ENCODE data around the gene CACNA1G.

The CACNA1G gene

GRCh38 chr17:50618300-50618699 lies 57.8 kb downstream of the CACNA1G start:
- no peak for DNase-seq

- DNase-seq, result no peak
Observed at GRCh38 chr17:50618941-50619340, 58.4 kb downstream of the CACNA1G start.

- no peak for DNase-seq
Observed at GRCh38 chr17:50619489-50619888, 59.0 kb downstream of the CACNA1G start.

GRCh38 chr17:50620237-50620636 lies 59.7 kb downstream of the CACNA1G start:
- no peak for DNase-seq

GRCh38 chr17:50620858-50621257 lies 60.3 kb downstream of the CACNA1G start:
- DNase-seq, result no peak

- DNase-seq, result no peak
Observed at GRCh38 chr17:50621574-50622031, 61.1 kb downstream of the CACNA1G start.

GRCh38 chr17:50624321-50624934 lies 63.9 kb downstream of the CACNA1G start:
- no peak for DNase-seq

GRCh38 chr17:50625032-50625871 lies 64.7 kb downstream of the CACNA1G start:
- no peak for DNase-seq

- peak; percentile 75 to 94 for DNase-seq
Observed at GRCh38 chr17:50626037-50626574, 65.6 kb downstream of the CACNA1G start.

GRCh38 chr17:50627036-50627781 lies 66.7 kb downstream of the CACNA1G start:
- DNase-seq, result no peak

GRCh38 chr17:50627782-50628601 lies 67.5 kb downstream of the CACNA1G start:
- peak in 1 of 2 experiments; percentile 66 for DNase-seq

GRCh38 chr17:50629902-50630301 lies 69.4 kb downstream of the CACNA1G start:
- DNase-seq, result no peak

- peak; percentile 29 to 78 for DNase-seq
Observed at GRCh38 chr17:50630524-50631194, 70.1 kb downstream of the CACNA1G start.

- DNase-seq, result no peak
Observed at GRCh38 chr17:50631195-50631907, 70.8 kb downstream of the CACNA1G start.

GRCh38 chr17:50631908-50632571 lies 71.5 kb downstream of the CACNA1G start:
- DNase-seq, result no peak

GRCh38 chr17:50632637-50633036 lies 72.1 kb downstream of the CACNA1G start:
- DNase-seq, result no peak

GRCh38 chr17:50633683-50634082 lies 73.2 kb downstream of the CACNA1G start:
- no peak for DNase-seq

- DNase-seq, result peak in 1 of 2 experiments; percentile 69
Observed at GRCh38 chr17:50634224-50634914, 73.9 kb downstream of the CACNA1G start, which contains the start of gene ABCC3. ABCC3 (plus strand) TSS chr17:50634881; CDS start chr17:50634937, 56 bp downstream.

- peak in 1 of 2 experiments; percentile 69 for DNase-seq
Observed at GRCh38 chr17:50634915-50635731, 74.6 kb downstream of the CACNA1G start.

Data from NCI-H526 (cell line).